SK-N-SH (cell line): ENCODE data around the gene AVPR1B. TPM values are rescaled to one million over a fixed set of nuclear protein-coding genes. Genes with fewer than 3 reads are reported as not detected.

Source experiments
- CTCF ChIA-PET: fragments of 300-600, 350-600 bp; formaldehyde crosslinking; extraction: SDS; loops from one replicate; lab custom pipeline; 2021; lab: Yijun Ruan, JAX
- POLR2A ChIA-PET: fragments of 350-600 bp; sonication (Branson Sonifier 250); formaldehyde crosslinking; extraction: SDS; loops from one replicate; lab custom pipeline; 2020; ENCODE audit warnings: antibody characterized with exemption, inconsistent platforms; lab: Yijun Ruan, JAX
- DNase-seq: peaks from one replicate; pipeline ENCODE4 v3.0.0; 2012
- H2AFZ ChIP-seq: fragments of 200-600 bp; sonication (generic); 2 replicates; pipeline ENCODE4 v1.8.1; 2016; ENCODE audit warnings: antibody characterized with exemption, mild to moderate bottlenecking, low read depth
- H3F3A ChIP-seq: fragments of 200-600 bp; sonication (generic); replicated peaks from 2 replicates; pipeline ENCODE3; 2016; ENCODE audit warnings: antibody characterized with exemption, mild to moderate bottlenecking; ENCODE audit not compliant: insufficient read depth
- H3K27ac ChIP-seq, 2 experiments: fragments of 200-500 bp in 1 of 2; fragments of 200-600 bp in 1 of 2; sonication (Bioruptor generic) in 1 of 2; sonication (generic), shearing (Covaris generic) in 1 of 2; 2 replicates each; pipeline versions ENCODE4 v1.5.1 to v1.6.1; 2014 to 2016; ENCODE audit warnings: low read depth in 2 of 2, inconsistent platforms in 1 of 2, low read length in 1 of 2, mild to moderate bottlenecking in 1 of 2, mixed read lengths in 1 of 2
- H3K27me3 ChIP-seq: fragments of 200-600 bp; sonication (generic), shearing (Covaris generic); 2 replicates; pipeline ENCODE4 v1.6.1; 2016; ENCODE audit warnings: mixed run types; ENCODE audit not compliant: insufficient read depth
- H3K36me3 ChIP-seq, 2 experiments: fragments of 200-500 bp in 1 of 2; fragments of 200-600 bp in 1 of 2; sonication (Bioruptor generic) in 1 of 2; sonication (generic) in 1 of 2; replicated peaks in 1 of 2; 2 replicates each; pipeline versions ENCODE3 to v1.5.1; 2014 to 2016; ENCODE audit warnings: low read length in 1 of 2, mild to moderate bottlenecking in 1 of 2; ENCODE audit not compliant: insufficient read depth in 2 of 2, control insufficient read depth in 1 of 2
- H3K4me1 ChIP-seq, 2 experiments: fragments of 200-500 bp in 1 of 2; fragments of 200-600 bp in 1 of 2; sonication (Bioruptor generic) in 1 of 2; sonication (generic), shearing (Covaris generic) in 1 of 2; 2 replicates each; pipeline versions ENCODE4 v1.5.1 to v1.6.1; 2014 to 2016; ENCODE audit warnings: low read depth in 1 of 2, low read length in 1 of 2, mixed run types in 1 of 2; ENCODE audit not compliant: insufficient read depth in 2 of 2, control insufficient read depth in 1 of 2
- H3K4me2 ChIP-seq: fragments of 200-600 bp; sonication (generic), shearing (Covaris generic); 2 replicates; pipeline ENCODE4 v1.6.1; 2017; ENCODE audit warnings: mixed run types
- H3K4me3 ChIP-seq, 2 experiments: fragments of 200-500 bp in 1 of 2; fragments of 200-600 bp in 1 of 2; sonication (Bioruptor generic) in 1 of 2; sonication (generic), shearing (Covaris generic) in 1 of 2; 2 replicates each; pipeline versions ENCODE4 v1.5.1 to v1.8.1; 2014 to 2016; ENCODE audit warnings: low read depth in 2 of 2, inconsistent platforms in 1 of 2, low read length in 1 of 2, mild to moderate bottlenecking in 1 of 2, mixed read lengths in 1 of 2, moderate library complexity in 1 of 2
- H3K79me2 ChIP-seq: fragments of 200-600 bp; sonication (generic); 2 replicates; pipeline ENCODE4 v1.8.1; 2017; ENCODE audit warnings: mild to moderate bottlenecking; ENCODE audit not compliant: insufficient read depth
- H3K9ac ChIP-seq: fragments of 200-600 bp; sonication (generic); 2 replicates; pipeline ENCODE4 v1.6.1; 2017; ENCODE audit warnings: mixed run types
- H3K9me2 ChIP-seq: fragments of 200-600 bp; sonication (generic); 2 replicates; pipeline ENCODE4 v1.6.1; 2017; ENCODE audit warnings: mixed run types
- H3K9me3 ChIP-seq: fragments of 200-600 bp; sonication (generic); 2 replicates; pipeline ENCODE4 v1.6.1; 2017; ENCODE audit warnings: mixed run types, mild to moderate bottlenecking, moderate library complexity
- H4K20me1 ChIP-seq: fragments of 200-600 bp; sonication (generic); 2 replicates; pipeline ENCODE4 v1.6.1; 2017; ENCODE audit warnings: mild to moderate bottlenecking, mixed run types; ENCODE audit not compliant: insufficient read depth
- ELF1 ChIP-seq: IDR thresholded peaks from 2 replicates; pipeline ENCODE4 v1.4.0; 2012
- EP300 ChIP-seq, 2 experiments: IDR thresholded peaks; 2 replicates each; pipeline versions ENCODE4 v1.4.0 to v1.6.1; 2012; ENCODE audit warnings: borderline replicate concordance in 1 of 2, low read depth in 1 of 2, low read length in 1 of 2
- GABPA ChIP-seq: IDR thresholded peaks from 2 replicates; pipeline ENCODE4 v1.4.0; 2012; ENCODE audit warnings: low read depth, mild to moderate bottlenecking
- IRF3 ChIP-seq: fragments of 150-350 bp; IDR thresholded peaks from 2 replicates; pipeline ENCODE4 v1.6.1; 2016; ENCODE audit warnings: mild to moderate bottlenecking, low read depth, low read length
- JUND ChIP-seq: IDR thresholded peaks from 2 replicates; pipeline ENCODE4 v1.4.0; 2012
- MXI1 ChIP-seq: IDR thresholded peaks from 2 replicates; pipeline ENCODE4 v1.6.1; 2012; ENCODE audit warnings: mild to moderate bottlenecking, low read depth, low read length, improper control_type of control experiment
- NRF1 ChIP-seq: IDR thresholded peaks from 2 replicates; pipeline ENCODE4 v1.6.1; 2012; ENCODE audit warnings: low read depth, mild to moderate bottlenecking, low read length
- RAD21 ChIP-seq: IDR thresholded peaks from 2 replicates; pipeline ENCODE4 v1.6.1; 2012; ENCODE audit warnings: mild to moderate bottlenecking, low read length
- RCOR1 ChIP-seq: fragments of 150-350 bp; IDR thresholded peaks from 2 replicates; pipeline ENCODE4 v1.6.1; 2017; ENCODE audit warnings: antibody characterized with exemption, low read length
- RXRA ChIP-seq: IDR thresholded peaks from 2 replicates; pipeline ENCODE4 v1.4.0; 2012; ENCODE audit warnings: low read depth, mild to moderate bottlenecking, borderline replicate concordance
- YY1 ChIP-seq: IDR thresholded peaks from 2 replicates; pipeline ENCODE4 v1.4.0; 2012; ENCODE audit warnings: low read depth, mild to moderate bottlenecking
- WGBS: methylation state at CpG from one replicate; pipeline ENCODE4 v1.1.6; 2017; ENCODE audit warnings: low lambda C conversion rate; 5-methylcytosine and 5-hydroxymethylcytosine counted together
- polyA plus RNA-seq, 3 experiments: library from polyadenylated mRNA; depleted of rRNA; stranded (reverse); fragments of >200 nt; gene quantifications; 2 replicates each; pipeline ENCODE4 v1.2.3, GENCODE V29; 2012
- TF ChIP-seq, protein P1 (sequence below): IDR thresholded peaks from 2 replicates; pipeline ENCODE4 v1.4.0; 2012; ENCODE audit warnings: low read depth, borderline replicate concordance
- TF ChIP-seq, protein P2 (sequence below): IDR thresholded peaks from 2 replicates; pipeline ENCODE4 v1.4.0; 2012; ENCODE audit warnings: low read depth, borderline replicate concordance
- TF ChIP-seq, protein P3 (sequence below): IDR thresholded peaks from 2 replicates; pipeline ENCODE4 v1.4.0; 2012; ENCODE audit warnings: low read depth

The AVPR1B gene
- polyA plus RNA-seq, 1 of the 3 experiments (the other 2 are of a cell fraction) = not detected

- Histone ChIP-seq H3K36me3 (no peaks in the 10 kb centered on the region), H3K4me3 (no peak overlapping the region), H3K27ac (no peak overlapping the region), H3K9me2 (no peaks in the 10 kb centered on the region), H4K20me1 (no peaks in the 10 kb centered on the region), H3K4me2 (no peak overlapping the region), H3K4me1 (peaks cover 0 to 7% of the 10 kb centered on the region in 2 experiments; a peak in 1 of 4 replicates), H2AFZ (no peak overlapping the region), H3K9ac (no peak overlapping the region), H3K79me2 (no peaks in the 10 kb centered on the region), H3F3A (no peaks in the 10 kb centered on the region), H3K9me3 (no peaks in the 10 kb centered on the region), H3K27me3 (peaks cover 40% of the 10 kb centered on the region)
- no peak for DNase-seq
- ChIA-PET POLR2A (no interaction called here), CTCF (interaction anchor here (1.0 to 3.0 kb wide), 3 partner anchors 82 to 321 kb away, joined by 3 to 11 read pairs (median 3); no protein-coding TSS in a partner anchor)
- TF ChIP-seq, protein P1, sequence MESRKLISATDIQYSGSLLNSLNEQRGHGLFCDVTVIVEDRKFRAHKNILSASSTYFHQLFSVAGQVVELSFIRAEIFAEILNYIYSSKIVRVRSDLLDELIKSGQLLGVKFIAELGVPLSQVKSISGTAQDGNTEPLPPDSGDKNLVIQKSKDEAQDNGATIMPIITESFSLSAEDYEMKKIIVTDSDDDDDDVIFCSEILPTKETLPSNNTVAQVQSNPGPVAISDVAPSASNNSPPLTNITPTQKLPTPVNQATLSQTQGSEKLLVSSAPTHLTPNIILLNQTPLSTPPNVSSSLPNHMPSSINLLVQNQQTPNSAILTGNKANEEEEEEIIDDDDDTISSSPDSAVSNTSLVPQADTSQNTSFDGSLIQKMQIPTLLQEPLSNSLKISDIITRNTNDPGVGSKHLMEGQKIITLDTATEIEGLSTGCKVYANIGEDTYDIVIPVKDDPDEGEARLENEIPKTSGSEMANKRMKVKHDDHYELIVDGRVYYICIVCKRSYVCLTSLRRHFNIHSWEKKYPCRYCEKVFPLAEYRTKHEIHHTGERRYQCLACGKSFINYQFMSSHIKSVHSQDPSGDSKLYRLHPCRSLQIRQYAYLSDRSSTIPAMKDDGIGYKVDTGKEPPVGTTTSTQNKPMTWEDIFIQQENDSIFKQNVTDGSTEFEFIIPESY = no peak
- TF ChIP-seq EP300 (IDR thresholded peaks at IDR 0.05; ENCODE audit: borderline replicate concordance in 1 of 2, low read depth in 1 of 2, low read length in 1 of 2) (no peak), RXRA (no peak), NRF1 (no peak), MXI1 (no peak), RAD21 (no peak), ELF1 (no peak), IRF3 (no peak), GABPA (no peak), JUND (no peak), YY1 (no peak), RCOR1 (no peak)
- TF ChIP-seq, protein P2, sequence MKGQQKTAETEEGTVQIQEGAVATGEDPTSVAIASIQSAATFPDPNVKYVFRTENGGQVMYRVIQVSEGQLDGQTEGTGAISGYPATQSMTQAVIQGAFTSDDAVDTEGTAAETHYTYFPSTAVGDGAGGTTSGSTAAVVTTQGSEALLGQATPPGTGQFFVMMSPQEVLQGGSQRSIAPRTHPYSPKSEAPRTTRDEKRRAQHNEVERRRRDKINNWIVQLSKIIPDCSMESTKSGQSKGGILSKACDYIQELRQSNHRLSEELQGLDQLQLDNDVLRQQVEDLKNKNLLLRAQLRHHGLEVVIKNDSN = no peak
- TF ChIP-seq, protein P3, sequence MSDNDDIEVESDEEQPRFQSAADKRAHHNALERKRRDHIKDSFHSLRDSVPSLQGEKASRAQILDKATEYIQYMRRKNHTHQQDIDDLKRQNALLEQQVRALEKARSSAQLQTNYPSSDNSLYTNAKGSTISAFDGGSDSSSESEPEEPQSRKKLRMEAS = no peak
- 48% methylated on average over 6 of the region's 9 CpGs for WGBS
These were observed 4.4 kb downstream of the AVPR1B start for GRCh38 chr1:206112600-206113301.
